ENCODE measurements around the gene TIAM2.
A peak's percentile ranks its signal among the peaks of the same experiment; 100 is the strongest.
"Not testable (repeated sequence)": the region's sequence is repeated elsewhere in the genome, so short reads cannot be mapped to it uniquely, and the experiment has no call there.

The TIAM2 gene

DNA sequence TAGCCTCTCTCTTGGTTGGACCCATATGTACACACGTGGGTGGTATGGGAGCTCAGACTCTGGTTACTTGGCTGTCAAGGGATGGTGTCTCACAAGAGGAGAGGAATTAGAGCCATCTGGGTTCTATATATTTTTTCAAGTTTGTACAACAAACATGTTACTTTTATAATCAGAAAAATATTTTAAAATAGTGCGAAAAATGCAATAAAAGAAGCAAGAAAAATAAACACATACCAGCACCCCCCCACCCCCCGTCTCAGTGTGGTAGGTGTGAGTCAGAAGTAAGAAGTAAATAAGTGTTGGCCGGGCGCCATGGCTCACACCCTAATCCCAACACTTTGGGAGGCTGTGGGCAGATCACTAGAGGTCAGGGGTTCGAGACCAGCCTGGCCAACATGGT, 2.1 kb upstream of the TIAM2 start:
- no peak for DNase-seq

- no peak for DNase-seq
Observed at GRCh38 chr6:154993710-154994109, 1.4 kb upstream of the TIAM2 start.

- DNase-seq = no peak
Observed at GRCh38 chr6:154994836-154995253, 270 bp upstream of the TIAM2 start.

GRCh38 chr6:154996016-154996590, 988 bp downstream of the TIAM2 start:
- no peak for DNase-seq

- no peak for DNase-seq
Observed at GRCh38 chr6:154996841-154997311, 1.8 kb downstream of the TIAM2 start.

- DNase-seq = no peak
Observed at GRCh38 chr6:154998855-154999254, 3.7 kb downstream of the TIAM2 start.

GRCh38 chr6:155001482-155001881, 6.4 kb downstream of the TIAM2 start:
- no peak for DNase-seq

GRCh38 chr6:155001934-155002333, 6.8 kb downstream of the TIAM2 start:
- no peak for DNase-seq

- DNase-seq = no peak
Observed at GRCh38 chr6:155003476-155003875, 8.4 kb downstream of the TIAM2 start.

- DNase-seq = no peak
Observed at GRCh38 chr6:155004017-155004416, 8.9 kb downstream of the TIAM2 start.

DNA sequence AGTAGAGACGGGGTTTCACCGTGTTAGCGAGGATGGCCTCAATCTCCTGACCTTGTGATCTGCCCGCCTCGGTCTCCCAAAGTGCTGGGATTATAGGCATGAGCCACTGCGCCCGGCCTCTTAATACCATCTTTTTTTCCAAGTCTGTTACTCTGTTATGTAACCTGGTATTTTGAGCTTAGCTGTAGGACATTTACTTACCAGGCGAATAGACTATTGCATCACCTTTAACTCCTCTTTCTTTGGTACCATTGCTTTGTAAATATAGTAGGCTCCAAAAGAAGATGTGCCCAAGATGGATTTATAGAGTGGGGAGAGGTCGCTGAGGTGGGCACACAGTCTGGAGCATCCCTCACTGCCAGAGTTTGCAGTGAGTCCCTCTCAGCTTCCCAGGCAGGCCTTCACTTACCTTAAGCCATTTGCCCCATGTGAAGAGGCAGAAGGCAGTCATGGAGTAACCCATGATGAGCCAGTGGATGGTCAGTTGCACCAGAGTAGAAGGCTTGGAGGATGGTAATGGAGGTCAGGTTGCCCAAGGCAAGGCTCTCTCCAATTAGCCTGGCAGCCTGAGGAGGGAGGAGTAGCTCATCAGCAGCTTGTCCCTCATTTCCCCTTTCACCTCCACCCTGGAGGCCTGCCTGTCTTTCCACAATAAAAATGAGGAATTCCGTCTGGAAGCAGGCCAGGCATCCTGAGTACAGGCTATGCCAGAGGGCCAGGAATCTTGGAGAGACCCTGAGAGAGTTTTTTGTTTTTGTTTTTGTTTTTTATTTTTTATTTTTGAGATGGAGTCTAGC, 9.7 kb downstream of the TIAM2 start:
- no peak for DNase-seq

GRCh38 chr6:155008625-155009024, 13.5 kb downstream of the TIAM2 start:
- no peak for DNase-seq

DNA sequence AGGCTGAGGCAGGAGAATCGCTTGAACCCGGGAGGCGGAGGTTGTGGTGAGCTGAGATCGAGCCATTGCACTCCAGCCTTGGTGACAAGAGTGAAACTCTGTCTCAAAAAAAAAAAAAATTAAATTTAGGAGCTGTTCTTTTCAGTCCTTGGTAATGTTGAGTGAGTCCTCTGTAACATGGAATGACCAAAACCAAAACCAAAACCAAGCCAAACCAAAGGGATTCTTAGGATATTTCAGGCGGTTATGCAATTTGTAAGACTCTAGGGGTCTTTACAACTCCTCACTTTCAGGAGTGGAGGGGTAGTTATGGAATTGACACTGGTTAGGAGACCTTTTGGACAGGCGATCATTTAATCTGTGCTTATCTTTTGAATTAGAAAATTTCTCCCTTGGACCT, 15.8 kb downstream of the TIAM2 start:
- no peak for DNase-seq

GRCh38 chr6:155011809-155012291, 16.7 kb downstream of the TIAM2 start:
- no peak for DNase-seq

DNA sequence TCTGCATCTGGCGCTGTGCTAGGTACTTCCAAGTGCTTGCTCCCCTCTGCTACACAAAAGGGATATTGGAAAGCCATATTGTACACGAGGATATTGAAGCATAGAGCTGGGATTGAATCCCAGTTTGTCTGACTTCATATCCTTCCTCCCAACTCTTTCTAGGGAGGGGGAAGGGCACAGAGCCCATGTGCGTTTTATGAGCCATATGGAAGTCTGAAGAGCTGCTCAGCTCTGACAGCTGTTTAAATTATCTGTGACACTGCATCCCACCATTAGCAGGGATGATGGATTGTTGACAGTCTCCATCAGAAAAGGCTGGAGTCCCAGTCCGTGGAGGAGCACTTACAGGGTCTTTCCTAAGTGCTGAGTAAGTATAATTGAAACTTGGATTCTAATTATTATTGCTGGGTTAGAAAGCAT, 18.4 kb downstream of the TIAM2 start:
- no peak for DNase-seq

GRCh38 chr6:155014137-155014536, 19.0 kb downstream of the TIAM2 start:
- DNase-seq = no peak

DNA sequence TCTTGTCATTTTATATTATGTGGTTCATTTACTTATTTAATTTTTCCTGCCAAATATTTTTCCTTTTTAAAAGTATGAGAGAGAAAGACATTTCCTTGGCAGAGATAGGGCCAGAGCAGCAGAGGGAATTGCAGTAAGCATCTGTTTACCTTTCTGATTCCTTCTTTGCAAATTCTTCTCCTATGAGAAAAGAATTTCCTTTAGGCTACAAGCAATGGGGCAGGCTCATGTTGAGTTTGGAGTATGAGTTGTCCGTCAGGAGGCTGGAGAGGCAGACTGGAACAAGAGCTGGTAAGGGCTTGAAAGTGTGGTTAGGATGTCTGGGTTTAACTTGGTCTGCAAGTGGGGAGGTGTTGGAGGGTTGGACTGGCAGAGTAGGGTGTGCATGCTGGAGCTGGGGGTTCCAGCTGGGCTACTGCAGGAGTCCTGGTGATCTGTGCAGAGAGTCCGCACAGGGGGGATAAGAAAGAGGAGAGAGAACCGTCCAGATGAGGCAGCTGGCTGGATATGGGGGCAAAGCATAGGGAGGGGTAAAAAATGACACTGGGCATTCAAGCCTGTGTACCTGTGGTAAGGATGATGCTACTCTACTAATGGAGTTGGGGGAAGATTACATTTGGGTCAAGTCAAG, 19.7 kb downstream of the TIAM2 start:
- no peak for DNase-seq

DNA sequence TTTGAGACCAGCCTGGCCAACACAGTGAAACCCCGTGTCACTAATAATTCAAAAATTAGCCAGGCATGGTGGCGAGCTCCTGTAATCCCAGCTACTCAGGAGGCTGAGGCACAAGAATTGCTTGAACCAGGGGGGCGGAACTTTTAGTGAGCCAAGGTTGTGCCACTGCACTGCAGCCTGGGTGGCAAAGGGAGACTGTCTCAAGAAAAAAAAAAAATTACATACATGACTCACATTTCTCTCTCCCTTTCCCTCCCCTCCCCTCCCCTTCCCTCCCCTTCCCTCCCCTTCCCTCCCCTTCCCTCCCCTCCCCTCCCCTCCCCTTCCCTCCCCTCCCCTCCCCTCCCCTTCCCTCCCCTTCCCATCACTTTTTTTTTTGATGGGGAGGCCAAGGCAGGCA, 23.3 kb downstream of the TIAM2 start:
- DNase-seq = not testable (repeated sequence)

DNA sequence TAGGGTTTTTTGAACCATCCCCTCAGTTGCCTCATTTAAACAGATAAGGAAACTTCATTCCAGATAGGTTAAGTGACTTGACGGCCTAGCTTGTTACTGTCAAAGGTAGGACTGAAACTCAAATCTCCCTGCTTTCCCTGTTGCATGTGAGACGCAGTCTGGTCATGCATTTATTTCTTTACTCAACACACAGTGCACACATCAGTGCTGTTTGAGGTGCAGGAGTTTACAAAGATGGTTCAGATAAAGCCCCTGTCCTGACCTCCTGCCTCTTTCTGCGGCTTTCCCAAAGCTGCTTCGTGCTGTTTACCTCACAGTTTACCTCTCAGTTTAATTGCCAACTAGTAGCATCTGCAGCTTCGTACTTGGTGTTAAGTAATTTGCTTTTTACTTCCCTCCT, 26.6 kb downstream of the TIAM2 start:
- DNase-seq = no peak

DNA sequence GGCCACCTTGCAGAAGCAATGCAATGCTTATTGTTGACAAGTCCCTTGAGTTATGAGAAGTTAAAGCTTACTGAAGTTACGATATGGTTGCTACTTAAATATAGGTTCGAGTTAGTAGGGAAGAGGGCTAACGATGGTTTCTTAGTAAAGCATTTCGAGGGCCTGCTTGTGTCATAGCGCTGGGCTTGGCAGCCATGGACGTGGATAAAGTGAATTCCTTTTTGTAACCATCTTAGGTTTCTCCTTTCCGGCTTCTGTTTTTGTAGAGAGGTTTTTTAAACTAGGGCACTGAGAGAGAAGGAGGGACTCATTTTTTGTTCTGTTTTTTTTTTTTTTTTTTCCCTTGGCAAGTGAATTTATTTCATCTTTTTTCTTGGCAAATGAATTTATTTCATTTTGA, 27.6 kb downstream of the TIAM2 start:
- DNase-seq = no peak

DNA sequence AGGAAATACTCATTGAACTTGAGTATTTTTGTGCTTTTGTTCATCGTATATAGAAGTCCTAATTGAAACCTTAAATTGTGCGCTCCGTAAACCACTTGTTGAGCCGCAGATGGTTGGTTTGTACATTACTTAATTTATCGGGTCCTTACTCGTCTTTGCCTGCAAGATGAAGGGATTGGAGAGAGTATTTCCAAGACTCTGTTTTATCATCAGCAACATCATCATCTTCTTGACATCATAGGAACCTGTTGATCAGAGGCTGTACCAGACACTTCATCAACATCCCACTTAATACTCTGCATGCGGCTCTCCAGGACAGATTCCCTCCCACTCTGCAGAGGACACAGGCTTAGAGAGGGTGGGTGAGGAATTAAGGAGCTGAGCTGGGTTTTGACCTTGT, 28.6 kb downstream of the TIAM2 start:
- DNase-seq = no peak

GRCh38 chr6:155024391-155025027, 29.4 kb downstream of the TIAM2 start:
- no peak for DNase-seq

- peak; percentile 22 for DNase-seq
Observed at GRCh38 chr6:155026022-155026705, 31.0 kb downstream of the TIAM2 start.
